AG10803 (cell line): ENCODE results near the gene MRGPRG.
A peak's percentile ranks its signal among the peaks of the same experiment; 100 is the strongest.

Experiments used
- DNase-seq: peaks from one replicate; pipeline ENCODE4 v3.0.0; 2010; ENCODE audit warnings: low read depth
- H3K4me3 ChIP-seq: 2 replicates; pipeline ENCODE4 v1.5.1; 2011; ENCODE audit warnings: mild to moderate bottlenecking, low read length, control low read depth
- TF ChIP-seq, protein P1 (sequence below): conservative IDR thresholded peaks from 2 replicates; pipeline ENCODE4 v1.5.1; 2011; ENCODE audit warnings: mild to moderate bottlenecking, low read length, control low read depth, inconsistent platforms

The MRGPRG gene

DNA sequence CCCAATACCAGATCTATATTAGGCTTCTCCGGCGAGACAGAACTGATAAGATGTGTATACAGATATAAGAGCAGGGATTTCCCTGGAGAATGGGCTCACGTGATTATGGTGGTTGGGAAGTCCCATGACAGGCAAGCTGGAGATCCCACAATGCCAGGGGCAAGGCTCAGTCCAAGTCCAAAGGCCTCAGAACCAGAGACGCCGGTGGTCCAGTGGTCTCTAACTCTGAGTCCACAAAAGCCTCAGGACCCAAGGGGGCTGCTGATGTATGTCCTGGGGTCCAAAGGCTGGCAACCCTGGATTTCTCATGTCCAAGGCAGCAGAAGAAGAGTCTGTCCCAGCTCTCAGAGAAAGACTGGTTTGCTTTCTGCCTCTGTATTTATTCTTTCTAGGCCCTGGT is 37.7 kb downstream of the MRGPRG start:
- DNase-seq: no peak
- TF ChIP-seq, protein P1, sequence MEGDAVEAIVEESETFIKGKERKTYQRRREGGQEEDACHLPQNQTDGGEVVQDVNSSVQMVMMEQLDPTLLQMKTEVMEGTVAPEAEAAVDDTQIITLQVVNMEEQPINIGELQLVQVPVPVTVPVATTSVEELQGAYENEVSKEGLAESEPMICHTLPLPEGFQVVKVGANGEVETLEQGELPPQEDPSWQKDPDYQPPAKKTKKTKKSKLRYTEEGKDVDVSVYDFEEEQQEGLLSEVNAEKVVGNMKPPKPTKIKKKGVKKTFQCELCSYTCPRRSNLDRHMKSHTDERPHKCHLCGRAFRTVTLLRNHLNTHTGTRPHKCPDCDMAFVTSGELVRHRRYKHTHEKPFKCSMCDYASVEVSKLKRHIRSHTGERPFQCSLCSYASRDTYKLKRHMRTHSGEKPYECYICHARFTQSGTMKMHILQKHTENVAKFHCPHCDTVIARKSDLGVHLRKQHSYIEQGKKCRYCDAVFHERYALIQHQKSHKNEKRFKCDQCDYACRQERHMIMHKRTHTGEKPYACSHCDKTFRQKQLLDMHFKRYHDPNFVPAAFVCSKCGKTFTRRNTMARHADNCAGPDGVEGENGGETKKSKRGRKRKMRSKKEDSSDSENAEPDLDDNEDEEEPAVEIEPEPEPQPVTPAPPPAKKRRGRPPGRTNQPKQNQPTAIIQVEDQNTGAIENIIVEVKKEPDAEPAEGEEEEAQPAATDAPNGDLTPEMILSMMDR: no peak

GRCh38 chr11:3178349-3178748 is 40.3 kb downstream of the MRGPRG start:
- peak; percentile 90 for DNase-seq
- H3K4me3 ChIP-seq: no peak overlapping the region
- TF ChIP-seq, protein P1: no peak

More for the DNA sequence above, 37.7 kb downstream of the MRGPRG start:
- no peak overlapping the region for H3K4me3 ChIP-seq

DNA sequence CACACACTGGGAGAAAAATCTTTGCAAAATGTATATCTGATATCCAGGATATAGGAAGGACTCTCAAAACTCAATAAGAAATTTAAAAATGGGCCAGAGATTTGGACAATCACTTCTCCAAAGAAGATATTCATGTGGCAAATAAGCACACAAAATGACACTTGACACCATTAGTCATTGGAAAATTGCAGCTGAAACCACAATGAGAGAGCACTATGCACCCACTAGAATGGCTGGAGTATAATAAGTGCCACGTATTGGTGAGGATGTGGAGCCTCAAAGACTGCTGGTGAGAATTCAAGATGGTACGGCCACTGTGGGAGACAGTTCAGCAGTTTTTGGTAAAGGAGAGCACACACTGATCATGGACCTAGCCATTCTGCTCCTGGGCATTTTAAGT is 40.7 kb downstream of the MRGPRG start:
- TF ChIP-seq, protein P1: no peak

DNA sequence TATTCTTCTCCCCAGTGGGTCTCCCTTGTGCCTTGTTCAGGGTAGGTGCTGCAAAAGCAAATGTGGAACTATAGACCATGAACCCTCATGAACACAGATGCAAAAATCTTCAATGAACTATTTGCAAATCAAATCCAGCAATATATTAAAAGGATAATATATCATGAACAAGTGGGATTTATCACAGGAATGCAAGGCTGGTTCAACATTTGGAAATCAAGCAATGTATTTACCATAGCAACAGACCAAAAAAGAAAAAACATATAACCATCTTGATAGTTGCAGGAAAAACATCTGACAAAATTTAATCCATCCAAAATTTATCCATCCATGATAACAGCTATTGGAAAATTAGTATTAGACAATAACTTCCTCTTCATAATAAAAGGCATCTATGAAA is 42.1 kb downstream of the MRGPRG start:
- DNase-seq: no peak
- H3K4me3 ChIP-seq: no peak overlapping the region
- TF ChIP-seq, protein P1: no peak

More for the DNA sequence above, 40.7 kb downstream of the MRGPRG start:
- no peak overlapping the region for H3K4me3 ChIP-seq
- DNase-seq: peak; percentile 53

DNA sequence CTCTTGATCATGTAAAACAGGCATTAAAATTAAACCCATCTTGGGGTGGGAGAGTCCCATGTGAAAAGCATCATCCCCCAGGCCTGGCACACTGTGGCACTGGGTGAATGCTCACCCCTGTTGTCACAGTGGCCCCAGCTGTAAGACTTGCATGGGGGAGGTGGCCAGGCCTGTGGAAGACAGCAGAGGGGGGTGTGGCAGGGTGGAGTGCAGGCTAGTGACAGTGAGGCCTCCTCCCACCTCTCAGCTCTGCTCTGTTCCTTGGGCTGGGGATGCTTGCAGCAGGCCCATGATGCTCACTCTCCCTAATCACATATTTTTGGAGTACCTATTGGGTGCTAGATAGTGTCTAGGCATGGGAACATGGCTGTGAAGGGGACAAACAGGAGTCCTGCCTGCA is 43.4 kb downstream of the MRGPRG start:
- H3K4me3 ChIP-seq: no peak overlapping the region
- DNase-seq: no peak
- TF ChIP-seq, protein P1: no peak

- no peak for DNase-seq
- TF ChIP-seq, protein P1: no peak
- no peak overlapping the region for H3K4me3 ChIP-seq
Measured at GRCh38 chr11:3174387-3174786, 44.2 kb downstream of the MRGPRG start.

DNA sequence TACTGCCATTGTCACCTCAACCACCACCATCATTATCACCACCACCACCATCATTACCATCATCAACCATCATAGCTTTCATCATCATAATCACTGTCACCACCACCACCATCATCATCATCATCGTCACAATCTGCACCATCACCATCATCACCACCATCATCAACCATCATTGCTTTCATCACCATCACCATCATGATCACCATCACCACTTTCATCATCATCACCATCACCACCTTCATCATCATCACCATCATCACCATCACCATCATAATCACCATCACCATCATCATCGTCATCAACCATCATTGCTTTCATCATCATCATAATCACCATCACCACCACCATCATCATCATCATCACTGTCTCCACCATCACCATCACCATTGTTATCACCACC is 44.8 kb downstream of the MRGPRG start:
- TF ChIP-seq, protein P1: no peak
- DNase-seq: no peak
- H3K4me3 ChIP-seq: no peak overlapping the region
